SJCRH30 (cell line): Measurements from ENCODE around the gene PRICKLE1. TPM values are rescaled to one million over a fixed set of nuclear protein-coding genes. Genes with fewer than 3 reads are reported as not detected.
"Not testable (repeated sequence)": the region's sequence is repeated elsewhere in the genome, so short reads cannot be mapped to it uniquely, and the experiment has no call there.

ENCODE experiments used
- DNase-seq, 2 experiments: peaks; one replicate each; pipeline ENCODE4 v3.0.0-alpha.2; 2015 to 2020
- H3K27ac ChIP-seq: fragments of 250-450 bp; sonication (Bioruptor Pico); 2 replicates; pipeline ENCODE4 v1.5.1; 2020; ENCODE audit warnings: mild to moderate bottlenecking, moderate library complexity
- H3K27me3 ChIP-seq: fragments of 250-450 bp; sonication (Bioruptor Pico); 2 replicates; pipeline ENCODE4 v1.5.1; 2020; ENCODE audit warnings: mild to moderate bottlenecking, moderate library complexity
- H3K36me3 ChIP-seq: fragments of 250-450 bp; sonication (Bioruptor Pico); 2 replicates; pipeline ENCODE4 v1.5.1; 2020; ENCODE audit warnings: mild to moderate bottlenecking, moderate library complexity
- H3K4me1 ChIP-seq: fragments of 250-450 bp; sonication (Bioruptor Pico); 2 replicates; pipeline ENCODE4 v1.5.1; 2020; ENCODE audit warnings: mild to moderate bottlenecking, moderate library complexity
- H3K4me3 ChIP-seq: fragments of 250-450 bp; sonication (Bioruptor Pico); 2 replicates; pipeline ENCODE4 v1.5.1; 2020; ENCODE audit warnings: mild to moderate bottlenecking, moderate library complexity
- H3K9me3 ChIP-seq: fragments of 250-450 bp; sonication (Bioruptor Pico); replicated peaks from 2 replicates; pipeline ENCODE4 v1.5.1; 2020; ENCODE audit warnings: mild to moderate bottlenecking, moderate library complexity
- total RNA-seq: library from RNA; depleted of rRNA; stranded (reverse); fragments of >200 nt; shearing (Covaris generic); gene quantifications from 2 replicates; pipeline ENCODE4 v1.2.3, GENCODE V29; 2014

The PRICKLE1 gene
- total RNA-seq, 1 experiment from 2014 or later = 1.8 TPM

- Histone ChIP-seq H3K27ac (no peak overlapping the region), H3K27me3 (peaks cover 13% of the 10 kb centered on the region; the same call in 1 of the 2 replicates), H3K36me3 (no peaks in the 10 kb centered on the region), H3K4me1 (no peaks in the 10 kb centered on the region), H3K4me3 (no peak overlapping the region), H3K9me3 (no peaks in the 10 kb centered on the region)
- no peak for DNase-seq
Measured at GRCh38 chr12:42550800-42551199, 38.7 kb downstream of the PRICKLE1 start.

DNA sequence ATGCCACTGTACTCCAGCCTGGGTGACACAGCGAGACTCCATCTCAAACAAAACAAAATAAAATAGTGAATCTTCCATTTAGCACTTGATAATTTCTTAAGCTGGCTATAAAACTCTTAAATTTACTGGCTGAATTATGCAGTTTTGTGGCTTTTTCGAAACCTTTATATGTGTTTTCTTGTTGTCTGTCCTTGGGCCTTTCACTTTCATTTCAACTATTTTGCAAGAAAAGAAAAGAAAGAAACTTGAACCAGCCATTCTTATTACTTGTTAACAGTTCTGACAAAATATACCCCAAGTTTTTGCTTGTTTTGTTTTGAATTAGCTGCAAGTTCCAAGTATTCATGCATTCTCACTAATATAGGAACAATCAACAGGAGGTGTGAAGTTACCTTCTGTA lies 42.8 kb downstream of the PRICKLE1 start:
- H3K9me3 ChIP-seq = no peaks in the 10 kb centered on the region
- H3K4me1 ChIP-seq = no peaks in the 10 kb centered on the region
- H3K27me3 ChIP-seq = 0 out of 2 replicates have a peak, but pooled peaks cover 3% of the 10 kb centered on the region
- no peak overlapping the region for H3K4me3 ChIP-seq
- no peak for DNase-seq
- H3K36me3 ChIP-seq = no peaks in the 10 kb centered on the region
- no peak overlapping the region for H3K27ac ChIP-seq

DNA sequence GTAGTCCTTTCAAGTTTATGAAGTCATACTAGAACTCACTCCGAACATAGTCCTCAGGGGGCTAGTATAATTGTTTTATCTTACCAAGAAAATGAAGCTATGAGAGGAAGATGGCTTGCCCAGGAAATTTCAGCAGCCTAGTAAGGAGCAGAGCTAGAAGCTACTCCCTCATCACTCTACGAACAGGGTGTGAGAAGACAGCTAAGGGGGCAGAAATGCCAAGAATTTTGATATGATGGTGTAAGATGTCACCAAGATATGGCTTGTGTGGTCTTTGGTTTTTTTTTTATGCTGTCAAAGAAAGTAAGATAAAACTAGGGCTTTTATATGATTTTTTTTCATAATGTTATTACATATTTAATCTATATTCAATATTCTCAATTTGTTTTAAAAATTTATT lies 47.6 kb downstream of the PRICKLE1 start:
- no peak for DNase-seq
- Histone ChIP-seq H3K27me3 (no peaks in the 10 kb centered on the region), H3K4me1 (no peaks in the 10 kb centered on the region), H3K4me3 (no peak overlapping the region), H3K9me3 (no peaks in the 10 kb centered on the region), H3K36me3 (no peaks in the 10 kb centered on the region), H3K27ac (no peak overlapping the region)

DNA sequence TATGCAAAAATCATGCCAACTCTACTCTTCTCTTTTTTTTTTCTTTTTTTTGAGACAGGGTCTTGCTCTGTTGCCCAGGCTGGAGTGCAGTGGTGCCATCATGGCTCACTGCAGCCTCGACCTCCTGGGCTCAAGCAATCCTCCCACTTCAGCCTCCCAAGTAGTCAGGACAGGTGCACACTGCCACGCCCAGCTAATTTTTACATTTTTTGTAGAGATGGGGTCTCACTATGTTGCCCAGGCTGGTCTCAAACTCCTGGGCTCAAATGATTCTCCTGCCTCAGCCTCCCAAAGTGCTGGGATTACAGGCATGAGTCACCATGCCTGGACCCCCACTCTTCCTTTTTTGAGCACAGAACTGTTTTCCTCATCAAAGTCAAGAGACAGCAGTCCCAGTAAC lies 48.2 kb downstream of the PRICKLE1 start:
- not testable (repeated sequence) for H3K36me3 ChIP-seq, H3K4me3 ChIP-seq, H3K9me3 ChIP-seq, DNase-seq, H3K27ac ChIP-seq, H3K27me3 ChIP-seq, H3K4me1 ChIP-seq

DNA sequence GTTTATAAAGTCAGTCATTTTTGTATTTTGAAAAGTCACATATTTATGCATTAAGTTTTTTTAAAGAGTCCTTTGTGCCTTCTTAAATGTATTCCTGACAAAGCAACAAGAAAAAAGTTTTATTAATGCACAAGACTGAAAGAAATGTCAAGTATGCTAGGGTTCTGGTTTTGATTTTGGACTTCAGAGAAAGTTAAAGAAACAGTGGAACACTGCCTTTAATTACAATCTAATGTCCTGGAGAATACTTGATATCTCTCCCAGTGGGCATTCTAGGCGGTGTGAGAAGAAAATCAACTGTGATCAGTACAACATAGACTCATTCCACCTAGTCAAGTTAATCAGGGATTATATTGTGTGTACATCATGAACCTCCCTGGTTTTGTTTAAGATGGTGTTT lies 49.9 kb downstream of the PRICKLE1 start:
- Histone ChIP-seq H3K36me3 (no peaks in the 10 kb centered on the region), H3K4me1 (no peaks in the 10 kb centered on the region), H3K4me3 (no peak overlapping the region), H3K27me3 (no peaks in the 10 kb centered on the region), H3K9me3 (no peaks in the 10 kb centered on the region), H3K27ac (no peak overlapping the region)
- DNase-seq = no peak

- Histone ChIP-seq H3K4me1 (no peaks in the 10 kb centered on the region), H3K27me3 (no peaks in the 10 kb centered on the region), H3K36me3 (no peaks in the 10 kb centered on the region), H3K27ac (no peak overlapping the region), H3K9me3 (no peaks in the 10 kb centered on the region), H3K4me3 (no peak overlapping the region)
- no peak for DNase-seq
Measured at GRCh38 chr12:42538203-42538602, 51.3 kb downstream of the PRICKLE1 start.

DNA sequence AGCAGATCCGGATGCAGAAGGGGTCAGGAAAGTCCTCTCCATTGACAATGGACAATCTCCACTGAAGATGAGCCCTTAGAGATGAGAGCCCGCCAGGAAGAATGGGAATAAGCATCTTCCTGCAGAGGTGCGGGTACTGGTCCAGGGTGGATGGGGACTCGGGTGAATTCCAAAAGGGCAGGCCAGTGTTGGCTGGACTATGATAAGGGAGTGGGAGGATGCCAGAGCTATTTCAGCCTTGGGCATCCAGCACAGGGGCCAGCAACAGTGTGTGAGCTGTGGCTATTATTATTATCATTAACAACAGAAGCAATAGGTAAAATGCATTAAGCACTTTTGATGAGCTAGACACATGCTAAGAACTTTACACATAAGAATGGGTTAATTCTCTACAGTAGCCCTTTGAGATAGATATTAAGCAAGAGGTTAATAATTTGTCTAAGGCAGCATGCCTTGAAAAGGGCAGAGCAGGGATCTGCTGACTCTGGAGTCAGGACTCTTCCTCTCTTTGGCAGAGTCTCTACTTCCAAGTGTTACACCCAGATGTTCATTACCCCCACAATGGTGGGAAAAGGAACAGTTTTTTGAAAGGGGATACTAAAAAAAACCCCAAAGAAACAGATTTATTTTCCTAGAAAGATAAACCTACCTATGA lies 55.2 kb downstream of the PRICKLE1 start:
- H3K4me1 ChIP-seq = no peaks in the 10 kb centered on the region
- no peaks in the 10 kb centered on the region for H3K36me3 ChIP-seq
- H3K4me3 ChIP-seq = no peak overlapping the region
- no peaks in the 10 kb centered on the region for H3K9me3 ChIP-seq
- no peak overlapping the region for H3K27ac ChIP-seq
- H3K27me3 ChIP-seq = no peaks in the 10 kb centered on the region; the same call in 1 of the 2 replicates
- no peak for DNase-seq

GRCh38 chr12:42530284-42530683 lies 59.3 kb downstream of the PRICKLE1 start:
- no peaks in the 10 kb centered on the region for H3K4me1 ChIP-seq
- no peak overlapping the region for H3K4me3 ChIP-seq
- H3K9me3 ChIP-seq = no peaks in the 10 kb centered on the region
- H3K36me3 ChIP-seq = no peaks in the 10 kb centered on the region
- no peak for DNase-seq
- H3K27me3 ChIP-seq = no peaks in the 10 kb centered on the region; the same call in none of the 2 replicates
- H3K27ac ChIP-seq = no peak overlapping the region

DNA sequence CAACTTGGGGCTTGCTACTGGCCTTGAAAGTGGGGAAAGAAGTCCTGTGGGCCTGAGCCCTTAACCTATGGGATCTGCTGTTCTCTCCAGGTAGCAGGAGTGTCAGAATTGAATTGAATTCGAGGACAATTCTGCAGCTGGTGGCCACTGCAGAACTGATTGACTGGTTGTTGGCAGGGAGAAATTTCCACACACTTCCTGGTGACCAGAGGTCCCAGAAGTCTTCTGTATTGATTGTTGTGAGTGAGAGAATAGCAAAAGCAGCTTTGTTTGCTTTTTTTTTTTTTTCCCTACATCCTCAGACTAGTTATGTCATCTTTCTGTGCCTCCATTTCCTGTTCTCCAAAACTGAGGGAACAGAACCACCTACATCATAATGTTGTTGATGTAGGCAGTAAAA lies 64.1 kb downstream of the PRICKLE1 start:
- DNase-seq = no peak
- no peaks in the 10 kb centered on the region for H3K36me3 ChIP-seq

DNA sequence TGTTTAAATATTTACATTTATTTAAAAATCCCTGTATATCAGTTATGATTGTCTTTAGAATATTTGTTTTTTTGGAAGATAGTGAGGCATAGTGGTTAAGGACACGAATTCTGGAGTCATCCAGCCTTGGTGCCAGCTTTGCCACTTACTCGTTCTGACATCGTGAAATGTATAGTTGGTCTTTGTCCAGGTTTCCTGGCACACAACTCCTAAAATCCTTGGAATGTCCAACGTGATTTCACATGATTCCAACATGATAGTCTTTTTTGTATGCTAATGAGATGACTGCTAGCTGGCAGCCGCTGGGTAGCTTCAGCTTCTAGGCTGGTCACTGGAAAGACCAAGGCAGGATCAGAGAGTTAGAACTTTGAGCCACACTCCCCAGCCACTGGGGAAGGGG lies 64.8 kb downstream of the PRICKLE1 start:
- H3K27ac ChIP-seq = no peak overlapping the region
- H3K36me3 ChIP-seq = no peaks in the 10 kb centered on the region
- H3K9me3 ChIP-seq = no peaks in the 10 kb centered on the region
- no peaks in the 10 kb centered on the region; the same call in none of the 2 replicates for H3K27me3 ChIP-seq
- H3K4me1 ChIP-seq = no peaks in the 10 kb centered on the region
- no peak overlapping the region for H3K4me3 ChIP-seq
- no peak for DNase-seq

More for the DNA sequence above, 64.1 kb downstream of the PRICKLE1 start:
- Histone ChIP-seq H3K27me3 (no peaks in the 10 kb centered on the region; the same call in none of the 2 replicates), H3K9me3 (no peaks in the 10 kb centered on the region), H3K4me3 (no peak overlapping the region), H3K27ac (no peak overlapping the region), H3K4me1 (no peaks in the 10 kb centered on the region)

GRCh38 chr12:42516573-42516972 lies 73.0 kb downstream of the PRICKLE1 start:
- no peak for DNase-seq
- no peak overlapping the region for H3K27ac ChIP-seq
- peaks cover 2% of the 10 kb centered on the region; the same call in 1 of the 2 replicates for H3K27me3 ChIP-seq
- no peaks in the 10 kb centered on the region for H3K9me3 ChIP-seq
- no peak overlapping the region for H3K4me3 ChIP-seq
- H3K36me3 ChIP-seq = no peaks in the 10 kb centered on the region
- no peaks in the 10 kb centered on the region for H3K4me1 ChIP-seq

DNA sequence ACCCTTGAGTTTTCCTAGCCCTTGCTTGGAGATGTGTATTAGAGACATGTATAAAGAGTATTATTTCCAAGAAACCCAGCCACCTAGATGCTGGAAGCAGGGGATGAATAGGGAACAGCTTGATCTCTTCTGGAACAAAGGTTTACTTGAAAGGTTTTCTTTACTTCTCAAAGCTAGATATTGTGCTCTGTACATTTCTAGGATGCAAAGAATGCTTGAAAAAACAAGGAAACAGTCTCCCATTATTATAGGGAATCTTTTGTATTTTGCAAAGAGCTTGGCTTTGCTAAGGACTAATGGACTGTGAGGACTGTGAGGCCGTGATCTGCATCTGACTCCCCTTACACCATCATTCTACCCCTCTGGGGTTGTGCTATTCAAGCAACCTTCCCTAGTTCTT lies 77.9 kb downstream of the PRICKLE1 start:
- Histone ChIP-seq H3K27me3 (peaks cover 13% of the 10 kb centered on the region), H3K4me3 (no peak overlapping the region), H3K9me3 (no peaks in the 10 kb centered on the region), H3K4me1 (peaks cover 5% of the 10 kb centered on the region; the same call in 1 of the 2 replicates), H3K27ac (no peak overlapping the region), H3K36me3 (no peaks in the 10 kb centered on the region)
- no peak for DNase-seq

GRCh38 chr12:42510823-42511222 lies 78.7 kb downstream of the PRICKLE1 start:
- no peaks in the 10 kb centered on the region for H3K36me3 ChIP-seq
- H3K27ac ChIP-seq = no peak overlapping the region
- DNase-seq = no peak
- peaks cover 13% of the 10 kb centered on the region for H3K27me3 ChIP-seq
- H3K9me3 ChIP-seq = no peaks in the 10 kb centered on the region
- H3K4me3 ChIP-seq = no peak overlapping the region
- H3K4me1 ChIP-seq = peaks cover 5% of the 10 kb centered on the region; the same call in 1 of the 2 replicates

DNA sequence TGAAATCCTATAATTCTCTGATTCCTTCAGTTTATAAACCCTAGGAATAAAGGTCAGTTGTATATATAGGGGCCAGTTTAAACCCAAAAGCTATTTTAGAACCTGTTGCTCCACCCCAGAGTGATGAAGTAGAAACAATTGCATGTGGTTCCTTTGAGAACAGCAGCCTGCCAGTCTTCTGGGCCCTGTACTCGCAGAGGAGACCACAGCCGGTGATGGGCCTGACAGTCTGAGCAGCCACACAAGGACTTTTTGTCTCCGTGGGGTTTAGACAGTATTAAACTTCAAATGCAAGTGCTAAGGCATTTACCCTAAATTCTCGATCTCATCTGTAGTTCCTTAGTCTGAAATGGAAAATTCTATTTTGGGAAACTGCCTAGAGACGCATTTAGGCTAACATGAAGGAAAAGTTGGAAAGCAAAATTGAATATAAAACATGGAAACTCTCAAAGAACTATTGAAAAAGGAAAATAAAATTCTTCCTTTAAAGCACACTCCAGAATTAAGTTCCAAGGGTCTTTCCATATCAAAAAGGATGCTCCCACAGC lies 80.6 kb downstream of the PRICKLE1 start:
- H3K4me3 ChIP-seq = no peak overlapping the region
- no peaks in the 10 kb centered on the region; the same call in 1 of the 2 replicates for H3K9me3 ChIP-seq
- H3K27ac ChIP-seq = no peak overlapping the region
- no peaks in the 10 kb centered on the region for H3K36me3 ChIP-seq
- H3K27me3 ChIP-seq = peaks cover 13% of the 10 kb centered on the region
- peaks cover 5% of the 10 kb centered on the region; the same call in 1 of the 2 replicates for H3K4me1 ChIP-seq
- DNase-seq = no peak

- no peaks in the 10 kb centered on the region for H3K36me3 ChIP-seq
- H3K4me3 ChIP-seq = no peak overlapping the region
- DNase-seq = no peak
- peaks cover 15% of the 10 kb centered on the region for H3K27me3 ChIP-seq
- no peak overlapping the region for H3K27ac ChIP-seq
- no peaks in the 10 kb centered on the region; the same call in 1 of the 2 replicates for H3K9me3 ChIP-seq
- peaks cover 8% of the 10 kb centered on the region; the same call in 1 of the 2 replicates for H3K4me1 ChIP-seq
Measured at GRCh38 chr12:42507565-42507964, 82.0 kb downstream of the PRICKLE1 start.
